Vagina (tissue), 2 donors: ENCODE measurements around the gene ELMOD2. TPM values are rescaled to one million over a fixed set of nuclear protein-coding genes. Genes with fewer than 3 reads are reported as not detected.

Experiments
- DNase-seq, 2 donors: peaks; one replicate each; pipeline ENCODE4 v3.0.0-alpha.2; 2017; ENCODE audit errors: extremely low spot score in 2 of 2
- H3K27ac ChIP-seq: fragments of 200-600 bp; sonication (generic); one replicate; pipeline ENCODE4 v1.5.1; 2019
- H3K27me3 ChIP-seq: fragments of 200-600 bp; sonication (generic); one replicate; pipeline ENCODE4 v1.5.1; 2019
- H3K36me3 ChIP-seq, 2 donors: fragments of 200-600 bp; sonication (generic); one replicate each; pipeline ENCODE4 v1.5.1; 2017 to 2019
- H3K4me1 ChIP-seq: fragments of 200-600 bp; sonication (generic); one replicate; pipeline ENCODE4 v1.5.1; 2019
- H3K4me3 ChIP-seq, 2 donors: fragments of 200-600 bp; sonication (generic); 1 replicate in 1 of 2; 2 replicates in 1 of 2; pipeline ENCODE4 v1.5.1; 2016 to 2019
- H3K9me3 ChIP-seq: fragments of 200-600 bp; sonication (generic); one replicate; pipeline ENCODE4 v1.5.1; 2019
- CTCF ChIP-seq, 3 experiments: fragments of 450-650 bp in 2 of 3; fragments of 200-600 bp in 1 of 3; sonication (generic) in 1 of 3; IDR thresholded peaks; one replicate each; pipeline ENCODE4 v1.5.1; 2017 to 2019; ENCODE audit warnings: antibody characterized with exemption in 3 of 3, mild to moderate bottlenecking in 2 of 3, moderate library complexity in 2 of 3
- POLR2A ChIP-seq, 2 donors: fragments of 450-650 bp; IDR thresholded peaks; one replicate each; pipeline ENCODE4 v1.6.1; 2017; ENCODE audit warnings: antibody characterized with exemption in 2 of 2, mild to moderate bottlenecking in 2 of 2, moderate library complexity in 2 of 2
- POLR2AphosphoS5 ChIP-seq, 2 donors: sonication (generic); formaldehyde crosslinking; IDR thresholded peaks; one replicate each; pipeline ENCODE4 v1.9.0; 2017; ENCODE audit warnings: antibody characterized with exemption in 2 of 2, mild to moderate bottlenecking in 2 of 2, low read depth in 1 of 2; ENCODE audit not compliant: insufficient read depth in 1 of 2
- intact Hi-C: fragments of 100-400 bp; cut with DNase I; formaldehyde crosslinking; loops from one replicate; pipeline ENCODE4 v1.15.1; 2023
- total RNA-seq: library from RNA; depleted of rRNA; stranded (reverse); fragments of >200 nt; gene quantifications from one replicate; pipeline ENCODE4 v1.2.3, GENCODE V29; 2016

Gene ELMOD2
- total RNA-seq, 1 donor from 2014 or later: 15.7 TPM

- no peaks in the 10 kb centered on the region for H3K4me1 ChIP-seq
- H3K9me3 ChIP-seq: no peaks in the 10 kb centered on the region
- DNase-seq: no peak
- H3K4me3 ChIP-seq: no peak overlapping the region
- no peaks in the 10 kb centered on the region for H3K27me3 ChIP-seq
- intact Hi-C loops: no loop called here
- H3K36me3 ChIP-seq: no peaks in the 10 kb centered on the region
- TF ChIP-seq CTCF (IDR thresholded peaks at IDR 0.05): no peak
- TF ChIP-seq POLR2A (IDR thresholded peaks at IDR 0.05): no peak
- TF ChIP-seq POLR2AphosphoS5 (IDR thresholded peaks at IDR 0.05; ENCODE audit: insufficient read depth in 1 of 2, low read depth in 1 of 2): no peak
- no peak overlapping the region for H3K27ac ChIP-seq
These were observed 35.7 kb downstream of the ELMOD2 start for GRCh38 chr4:140559696-140560095.

GRCh38 chr4:140568507-140569306, 44.7 kb downstream of the ELMOD2 start, which contains the start of gene UCP1:
Gene UCP1 (minus strand): TSS chr4:140568961. CDS start chr4:140568729, 232 bp downstream.
- DNase-seq: no peak
- H3K27ac ChIP-seq: no peak within 1 kb of the TSS
- H3K27me3 ChIP-seq: no peaks in the 10 kb centered on the region
- peak within 1 kb of the TSS; percentile 43 to 60 for H3K4me3 ChIP-seq
- no peaks in the 10 kb centered on the region for H3K36me3 ChIP-seq
- intact Hi-C loops: no loop called here
- no peak for TF ChIP-seq POLR2AphosphoS5 (IDR thresholded peaks at IDR 0.05; ENCODE audit: insufficient read depth in 1 of 2, low read depth in 1 of 2)
- no peak for TF ChIP-seq POLR2A (IDR thresholded peaks at IDR 0.05)
- no peak for TF ChIP-seq CTCF (IDR thresholded peaks at IDR 0.05)
- H3K9me3 ChIP-seq: peaks cover 6% of the 10 kb centered on the region
- peaks cover 19% of the 10 kb centered on the region for H3K4me1 ChIP-seq

GRCh38 chr4:140569307-140569638, 45.3 kb downstream of the ELMOD2 start:
- H3K27me3 ChIP-seq: no peaks in the 10 kb centered on the region
- peak overlapping the region; percentile 43 to 60 for H3K4me3 ChIP-seq
- no peak for DNase-seq
- H3K36me3 ChIP-seq: no peaks in the 10 kb centered on the region
- intact Hi-C loops: no loop called here
- H3K4me1 ChIP-seq: peaks cover 19% of the 10 kb centered on the region
- no peak for TF ChIP-seq POLR2AphosphoS5 (IDR thresholded peaks at IDR 0.05; ENCODE audit: insufficient read depth in 1 of 2, low read depth in 1 of 2)
- no peak for TF ChIP-seq POLR2A (IDR thresholded peaks at IDR 0.05)
- no peak for TF ChIP-seq CTCF (IDR thresholded peaks at IDR 0.05)
- no peak overlapping the region for H3K27ac ChIP-seq
- peaks cover 6% of the 10 kb centered on the region for H3K9me3 ChIP-seq

DNA sequence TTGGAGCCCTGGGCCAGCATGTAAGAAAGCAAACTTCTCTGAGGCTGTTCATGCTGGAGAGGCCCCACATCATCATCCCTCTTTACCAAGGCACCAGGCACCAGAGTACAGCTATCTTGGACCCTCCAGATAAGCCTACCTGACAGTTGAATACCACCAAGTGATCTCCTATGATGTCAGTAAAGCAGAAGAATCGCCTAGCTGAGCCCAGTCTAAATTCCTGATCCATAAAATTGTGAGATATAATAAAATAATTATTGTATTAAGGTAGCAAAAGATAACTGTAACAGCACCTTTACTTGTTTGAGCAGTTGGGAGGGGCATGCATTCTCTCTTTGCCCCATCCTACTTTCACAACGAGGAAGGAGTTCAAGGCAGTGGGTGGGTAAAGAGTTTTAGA, 47.7 kb downstream of the ELMOD2 start:
- H3K27ac ChIP-seq: no peak overlapping the region
- no peaks in the 10 kb centered on the region for H3K27me3 ChIP-seq

More for the DNA sequence above, 47.7 kb downstream of the ELMOD2 start:
- Histone ChIP-seq H3K4me3 (no peak overlapping the region), H3K4me1 (peaks cover 19% of the 10 kb centered on the region), H3K36me3 (no peaks in the 10 kb centered on the region), H3K9me3 (peaks cover 6% of the 10 kb centered on the region)
- no peak for DNase-seq
- intact Hi-C loops: no loop called here
- no peak for TF ChIP-seq POLR2A (IDR thresholded peaks at IDR 0.05)
- no peak for TF ChIP-seq CTCF (IDR thresholded peaks at IDR 0.05)
- TF ChIP-seq POLR2AphosphoS5 (IDR thresholded peaks at IDR 0.05; ENCODE audit: insufficient read depth in 1 of 2, low read depth in 1 of 2): no peak
